Naive B cell (primary cell): ENCODE data around the gene METTL3. TPM values are rescaled to one million over a fixed set of nuclear protein-coding genes. Genes with fewer than 3 reads are reported as not detected.

ENCODE experiments used
- ATAC-seq, 2 donors: fragments of 150-1000 bp; cut with Tn5 transposase; 2 replicates each; pipeline ENCODE4 v1.10.0; 2021; ENCODE audit warnings: low read depth in 2 of 2, mild to moderate bottlenecking in 2 of 2, moderate library complexity in 2 of 2
- DNase-seq: peaks from one replicate; pipeline ENCODE4 v3.0.0; 2022
- H3K27ac Mint-ChIP-seq, 6 donors: one replicate each; pipeline ENCODE4 v1.8.0; 2020 to 2022; ENCODE audit warnings: mild to moderate bottlenecking in 6 of 6, mixed read lengths in 6 of 6, moderate library complexity in 5 of 6, inconsistent platforms in 2 of 6
- H3K27me3 Mint-ChIP-seq, 3 donors: one replicate each; pipeline ENCODE4 v1.8.0; 2021 to 2022; ENCODE audit warnings: mixed read lengths in 3 of 3, mild to moderate bottlenecking in 1 of 3
- H3K36me3 Mint-ChIP-seq, 2 donors: one replicate each; pipeline ENCODE4 v1.8.0; 2020 to 2022; ENCODE audit warnings: mixed read lengths in 2 of 2, inconsistent platforms in 1 of 2, mild to moderate bottlenecking in 1 of 2
- H3K4me1 Mint-ChIP-seq, 3 donors: one replicate each; pipeline ENCODE4 v1.8.0; 2020 to 2022; ENCODE audit warnings: mixed read lengths in 3 of 3, inconsistent platforms in 1 of 3, mild to moderate bottlenecking in 1 of 3, moderate library complexity in 1 of 3
- H3K4me3 Mint-ChIP-seq, 8 donors: one replicate each; pipeline ENCODE4 v1.8.0; 2020 to 2022; ENCODE audit warnings: mild to moderate bottlenecking in 8 of 8, mixed read lengths in 8 of 8, moderate library complexity in 8 of 8, inconsistent platforms in 2 of 8
- H3K9me3 Mint-ChIP-seq, 7 donors: one replicate each; pipeline ENCODE4 v1.8.0; 2020 to 2022; ENCODE audit warnings: mixed read lengths in 7 of 7, mild to moderate bottlenecking in 5 of 7, inconsistent platforms in 2 of 7, moderate library complexity in 1 of 7
- polyA plus RNA-seq, 6 donors: library from polyadenylated mRNA; unstranded; fragments of 300-500 nt; fragmentation: Illumina TruSeq; gene quantifications; one replicate each; pipeline ENCODE4 v1.2.3, GENCODE V29; 2021; ENCODE audit warnings: low read depth in 6 of 6

The METTL3 gene
- polyA plus RNA-seq, 6 donors from 2014 or later, result 16.4 to 26.5 (median 24.5) TPM

DNA sequence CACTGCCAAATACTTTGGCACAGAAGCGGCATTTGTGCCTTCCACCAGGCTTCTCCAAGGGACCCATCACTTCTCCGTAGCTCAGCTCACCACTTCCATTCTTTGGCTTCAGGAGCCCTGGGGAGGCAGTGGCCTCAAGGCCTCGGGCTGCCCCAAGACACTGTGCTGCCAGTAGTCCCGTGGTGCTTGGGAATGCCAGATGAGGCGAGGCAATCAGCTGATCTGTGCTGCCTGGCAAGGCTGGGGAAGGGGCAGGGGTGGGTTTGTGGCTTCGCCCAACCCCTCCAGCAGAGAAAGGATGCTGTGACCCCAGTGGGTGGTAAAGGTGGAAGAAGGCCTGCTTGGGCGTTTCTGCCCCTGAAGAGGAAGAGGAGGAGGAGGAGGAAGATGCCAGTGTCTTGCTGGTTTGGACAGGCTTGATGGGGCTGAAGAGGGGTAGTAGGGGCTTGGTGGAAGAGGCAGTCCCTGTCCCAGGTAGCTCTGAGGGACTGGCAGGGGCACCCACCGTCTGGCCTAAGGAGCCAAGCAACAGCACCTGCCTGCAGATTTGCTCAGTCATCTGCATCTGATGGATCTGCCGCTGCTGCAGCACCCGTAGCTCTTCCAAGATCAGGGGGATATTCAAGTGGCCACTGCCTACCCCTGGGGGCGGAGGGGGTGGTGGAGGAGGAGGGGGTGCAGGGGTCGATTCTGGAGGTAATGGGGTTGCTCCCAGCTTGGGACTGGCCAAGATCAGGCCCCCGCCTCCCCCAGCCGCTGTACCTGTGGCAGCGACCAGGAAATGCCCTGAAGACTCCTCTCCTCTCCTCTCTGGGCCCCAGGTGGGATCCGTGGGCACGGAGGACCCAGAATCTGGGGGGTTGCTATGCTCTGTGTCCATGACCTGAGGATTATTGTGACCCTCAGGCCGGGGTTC lies 13.7 kb upstream of the METTL3 start:
- DNase-seq (no peak), ATAC-seq (no peak)
- Mint-ChIP-seq H3K9me3 (peaks cover 0 to 1% (median 0%) of the 10 kb centered on the region in 7 donors), H3K36me3 (no peaks in the 10 kb centered on the region), H3K4me3 (peak overlapping the region; percentile 68 to 95 (median 80)), H3K27me3 (peaks cover 7 to 31% (median 18%) of the 10 kb centered on the region in 3 donors), H3K27ac (peak overlapping the region in 1 of 6 donors; percentile 88), H3K4me1 (peaks cover 11 to 14% (median 13%) of the 10 kb centered on the region in 3 donors)

DNA sequence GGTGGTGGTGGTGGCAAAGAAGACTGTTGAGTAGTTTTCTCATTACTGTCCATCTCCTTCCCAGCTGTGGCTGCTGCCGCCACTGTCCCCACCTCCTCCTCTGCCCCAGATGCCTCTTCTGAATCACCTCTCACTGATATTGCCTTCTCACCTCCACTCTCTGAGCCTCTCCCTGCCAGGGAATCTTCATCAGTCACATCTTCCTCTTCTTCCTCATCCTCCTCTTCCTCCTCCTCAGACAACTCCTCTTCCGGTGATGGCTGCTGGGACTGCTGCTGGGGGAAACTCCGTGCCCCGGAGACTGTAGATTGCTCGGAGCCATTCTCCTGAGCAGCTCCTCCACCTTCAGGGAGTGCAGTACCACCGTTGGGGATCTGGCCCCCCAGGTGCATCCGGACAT lies 12.1 kb upstream of the METTL3 start:
- no peaks in the 10 kb centered on the region for H3K36me3 Mint-ChIP-seq
- H3K4me3 Mint-ChIP-seq, result peak overlapping the region in 1 of 8 donors; percentile 33
- peaks cover 11 to 14% (median 13%) of the 10 kb centered on the region in 3 donors for H3K4me1 Mint-ChIP-seq
- H3K27ac Mint-ChIP-seq, result peak overlapping the region in 1 of 6 donors; percentile 64
- H3K27me3 Mint-ChIP-seq, result peaks cover 9 to 31% (median 24%) of the 10 kb centered on the region in 3 donors
- DNase-seq (no peak), ATAC-seq (no peak)
- peaks cover 0 to 1% (median 0%) of the 10 kb centered on the region in 7 donors for H3K9me3 Mint-ChIP-seq

DNA sequence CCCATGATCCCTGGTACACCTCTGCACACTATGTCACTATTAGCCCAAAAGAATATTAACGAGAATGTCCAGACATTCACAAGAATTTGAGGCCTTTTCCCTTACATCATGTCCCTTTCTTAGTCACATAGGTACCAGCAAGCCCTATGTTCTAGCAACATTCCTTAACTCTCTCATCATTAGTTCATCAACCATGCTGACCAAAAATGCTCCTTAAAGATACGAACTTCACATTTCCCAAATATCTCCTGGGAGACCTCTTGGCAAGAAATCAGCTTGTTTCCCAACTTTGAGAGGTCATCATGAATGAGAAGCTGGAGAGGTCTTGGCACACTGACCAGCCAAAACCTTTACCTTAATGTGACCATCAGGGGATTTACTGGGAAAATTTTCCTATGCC lies 10.4 kb upstream of the METTL3 start:
- H3K9me3 Mint-ChIP-seq, result peaks cover 0 to 1% (median 0%) of the 10 kb centered on the region in 7 donors
- DNase-seq (no peak), ATAC-seq (no peak)
- peaks cover 10 to 31% (median 25%) of the 10 kb centered on the region in 3 donors for H3K27me3 Mint-ChIP-seq
- H3K4me1 Mint-ChIP-seq, result peaks cover 4 to 6% (median 6%) of the 10 kb centered on the region in 3 donors
- H3K4me3 Mint-ChIP-seq, result no peak overlapping the region
- no peaks in the 10 kb centered on the region for H3K36me3 Mint-ChIP-seq
- no peak overlapping the region for H3K27ac Mint-ChIP-seq

DNA sequence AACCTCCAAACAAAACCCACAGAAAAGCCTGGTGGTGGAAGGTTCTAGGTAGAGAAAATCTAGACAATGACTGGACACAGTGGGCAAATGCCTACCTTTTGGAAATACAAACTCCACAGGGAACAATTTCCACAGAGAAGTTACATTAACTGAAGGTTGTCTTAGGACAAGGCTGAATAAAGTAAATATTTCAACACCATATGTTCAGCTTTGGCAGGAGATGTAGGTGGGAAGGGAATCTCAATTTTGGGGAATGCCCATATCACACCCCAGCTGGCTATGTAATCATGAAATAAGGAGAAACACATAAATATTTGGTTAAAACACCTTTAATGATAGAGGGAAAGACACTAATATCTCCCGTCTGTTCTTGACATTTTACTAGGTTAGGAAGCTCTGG lies 9.6 kb upstream of the METTL3 start:
- Mint-ChIP-seq H3K4me3 (no peak overlapping the region), H3K36me3 (no peaks in the 10 kb centered on the region), H3K9me3 (peaks cover 0 to 1% (median 0%) of the 10 kb centered on the region in 7 donors), H3K27ac (peak overlapping the region in 1 of 6 donors; percentile 4), H3K27me3 (peaks cover 10 to 36% (median 33%) of the 10 kb centered on the region in 3 donors), H3K4me1 (peaks cover 3 to 6% (median 4%) of the 10 kb centered on the region in 3 donors)
- ATAC-seq (no peak), DNase-seq (no peak)

DNA sequence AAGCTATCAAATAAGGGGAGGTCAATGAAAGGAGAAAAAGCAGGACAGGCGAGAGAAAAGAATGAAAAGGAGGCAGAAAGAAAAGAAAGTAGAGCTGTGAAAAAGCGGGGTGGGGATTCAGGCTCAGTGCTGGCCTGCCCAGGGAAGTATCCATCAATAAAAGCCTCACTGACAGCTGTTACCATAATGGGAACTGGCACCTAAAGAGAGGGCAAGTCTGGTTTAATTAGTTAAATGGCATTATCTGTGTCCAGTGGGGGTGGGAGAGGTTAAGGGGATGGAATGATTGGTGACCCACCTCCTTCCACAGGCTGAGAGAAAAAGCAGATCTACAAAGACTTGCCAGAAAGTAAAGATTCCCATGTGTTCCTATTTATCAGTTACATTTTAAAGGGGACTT lies 7.6 kb upstream of the METTL3 start:
- H3K9me3 Mint-ChIP-seq, result no peaks in the 10 kb centered on the region
- H3K36me3 Mint-ChIP-seq, result no peaks in the 10 kb centered on the region
- H3K27me3 Mint-ChIP-seq, result peaks cover 10 to 31% (median 29%) of the 10 kb centered on the region in 3 donors
- DNase-seq, result no peak
- ATAC-seq, result no peak
- no peaks in the 10 kb centered on the region for H3K4me1 Mint-ChIP-seq
- no peak overlapping the region for H3K27ac Mint-ChIP-seq
- H3K4me3 Mint-ChIP-seq, result no peak overlapping the region

DNA sequence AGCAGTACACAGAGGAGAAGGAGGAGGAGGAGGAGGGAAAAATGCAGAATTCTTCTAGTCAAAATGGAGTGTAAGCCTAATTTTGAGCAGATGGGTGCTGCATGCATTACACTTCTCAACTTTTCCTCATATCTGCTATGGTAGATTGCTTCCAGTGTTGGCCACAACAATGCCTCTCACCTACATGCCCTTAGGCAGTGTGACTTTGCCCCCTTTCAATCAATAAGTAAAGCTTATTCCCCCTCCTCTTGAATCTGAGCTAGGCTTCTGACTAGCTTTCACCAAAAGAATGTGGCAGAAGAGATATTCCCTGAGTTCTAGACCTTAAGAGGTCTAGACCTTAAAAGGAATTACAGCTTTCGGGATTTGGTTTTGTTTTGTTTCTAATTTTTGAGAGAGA lies 3.2 kb upstream of the METTL3 start:
- DNase-seq (no peak), ATAC-seq (no peak)
- peaks cover 15 to 25% (median 18%) of the 10 kb centered on the region in 3 donors for H3K4me1 Mint-ChIP-seq
- peaks cover 5 to 8% of the 10 kb centered on the region in 2 donors for H3K36me3 Mint-ChIP-seq
- H3K9me3 Mint-ChIP-seq, result peaks cover 0 to 3% (median 0%) of the 10 kb centered on the region in 7 donors
- H3K27me3 Mint-ChIP-seq, result peaks cover 7 to 16% (median 7%) of the 10 kb centered on the region in 3 donors
- H3K4me3 Mint-ChIP-seq, result peak overlapping the region in 1 of 8 donors; percentile 48
- no peak overlapping the region for H3K27ac Mint-ChIP-seq

DNA sequence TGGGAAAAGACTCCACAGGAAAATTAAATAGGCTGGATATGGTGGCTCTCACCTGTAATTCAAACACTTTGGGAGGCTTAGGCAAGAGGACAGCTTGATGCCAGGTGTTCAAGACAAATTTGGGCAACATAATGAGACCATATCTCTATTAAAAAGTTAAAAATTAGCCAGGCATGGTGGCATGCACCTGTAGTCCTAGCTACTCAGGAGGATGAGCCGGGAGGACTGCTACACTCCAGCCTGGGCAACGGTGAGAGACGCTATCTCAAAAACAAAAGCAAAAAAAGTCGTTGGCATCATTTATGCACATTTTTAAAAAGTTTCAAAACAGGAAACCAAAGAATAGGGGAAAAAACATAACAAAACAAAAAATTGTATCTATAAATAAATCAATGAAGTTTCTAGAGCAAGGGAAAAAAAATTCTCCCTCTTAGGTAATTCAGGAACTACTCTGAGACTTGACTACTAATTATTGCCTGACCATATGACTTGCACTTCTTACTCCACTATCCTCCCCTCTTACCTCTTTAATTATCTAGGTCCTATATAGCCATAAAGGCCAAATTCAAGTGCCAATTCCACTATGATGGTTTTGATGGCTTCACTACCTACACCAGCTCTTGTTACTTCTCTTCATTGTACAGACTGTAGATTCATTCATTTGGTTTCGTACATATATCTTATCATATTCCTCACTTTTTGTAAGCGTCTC lies 1.6 kb downstream of the METTL3 start:
- H3K4me1 Mint-ChIP-seq, result peaks cover 26 to 52% (median 31%) of the 10 kb centered on the region in 3 donors
- peak overlapping the region; percentile 97 to 100 (median 99) for H3K4me3 Mint-ChIP-seq
- no peak for ATAC-seq
- peaks cover 5 to 8% of the 10 kb centered on the region in 2 donors for H3K36me3 Mint-ChIP-seq
- DNase-seq, result no peak
- H3K27me3 Mint-ChIP-seq, result no peaks in the 10 kb centered on the region
- peaks cover 0 to 3% (median 0%) of the 10 kb centered on the region in 7 donors for H3K9me3 Mint-ChIP-seq
- H3K27ac Mint-ChIP-seq, result peak overlapping the region in 4 of 6 donors; percentile 34 to 96 (median 76)

DNA sequence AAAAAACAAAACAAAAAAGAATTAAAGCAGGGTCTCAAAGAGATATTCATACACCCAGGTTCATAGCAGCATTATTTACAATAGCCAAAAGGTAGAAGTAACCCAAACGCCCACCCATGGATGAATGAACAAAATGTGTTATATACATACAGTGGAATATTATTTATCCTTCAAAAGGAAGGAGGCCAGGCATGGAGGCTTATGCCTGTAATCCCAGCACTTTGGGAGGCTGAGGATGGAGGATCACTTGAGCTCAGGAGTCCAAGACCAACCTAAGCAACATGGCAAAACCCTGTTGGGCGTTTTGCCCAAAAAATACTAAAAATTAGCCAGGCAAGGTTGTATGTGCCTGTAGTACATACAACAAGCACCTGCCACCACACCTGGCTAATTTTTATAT lies 4.6 kb downstream of the METTL3 start:
- H3K27me3 Mint-ChIP-seq, result no peaks in the 10 kb centered on the region
- H3K9me3 Mint-ChIP-seq, result peaks cover 0 to 3% (median 0%) of the 10 kb centered on the region in 7 donors
- peak overlapping the region in 1 of 8 donors; percentile 38 for H3K4me3 Mint-ChIP-seq
- no peak overlapping the region for H3K27ac Mint-ChIP-seq
- ATAC-seq, result no peak
- H3K4me1 Mint-ChIP-seq, result peaks cover 30 to 52% (median 31%) of the 10 kb centered on the region in 3 donors
- DNase-seq, result no peak
- peaks cover 5 to 6% of the 10 kb centered on the region in 2 donors for H3K36me3 Mint-ChIP-seq

DNA sequence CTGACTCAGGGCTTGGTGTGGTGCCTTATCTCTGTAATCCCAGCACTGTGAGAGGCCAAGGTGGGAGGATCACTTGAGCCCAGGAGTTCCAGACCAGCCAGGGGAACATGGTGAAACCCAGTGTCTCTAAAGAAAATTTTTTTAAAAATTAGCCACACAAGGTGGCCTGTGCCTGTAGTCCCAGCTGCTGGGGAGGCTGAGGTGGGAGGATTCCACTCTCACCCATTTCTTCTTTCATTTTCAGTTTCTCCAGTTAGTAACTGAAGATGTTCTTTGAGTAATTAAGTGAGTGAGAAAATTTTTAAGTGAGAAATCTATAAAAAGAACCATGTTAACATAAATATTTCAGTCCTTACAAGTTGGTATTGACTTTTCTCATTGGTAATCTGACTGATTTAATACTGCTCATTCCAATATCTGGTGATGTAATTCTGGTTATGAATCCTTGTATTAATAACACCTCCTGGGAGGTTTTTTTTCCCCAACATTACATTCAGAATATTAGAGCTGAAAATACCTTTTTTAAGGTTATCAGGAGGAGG lies 6.1 kb downstream of the METTL3 start:
- peaks cover 20 to 42% (median 22%) of the 10 kb centered on the region in 3 donors for H3K4me1 Mint-ChIP-seq
- peaks cover 0 to 8% of the 10 kb centered on the region in 2 donors for H3K36me3 Mint-ChIP-seq
- H3K4me3 Mint-ChIP-seq, result no peak overlapping the region
- peak overlapping the region in 3 of 6 donors; percentile 10 to 85 (median 54) for H3K27ac Mint-ChIP-seq
- H3K27me3 Mint-ChIP-seq, result no peaks in the 10 kb centered on the region
- ATAC-seq (peak; percentile 40 to 53), DNase-seq (no peak)
- H3K9me3 Mint-ChIP-seq, result no peaks in the 10 kb centered on the region

DNA sequence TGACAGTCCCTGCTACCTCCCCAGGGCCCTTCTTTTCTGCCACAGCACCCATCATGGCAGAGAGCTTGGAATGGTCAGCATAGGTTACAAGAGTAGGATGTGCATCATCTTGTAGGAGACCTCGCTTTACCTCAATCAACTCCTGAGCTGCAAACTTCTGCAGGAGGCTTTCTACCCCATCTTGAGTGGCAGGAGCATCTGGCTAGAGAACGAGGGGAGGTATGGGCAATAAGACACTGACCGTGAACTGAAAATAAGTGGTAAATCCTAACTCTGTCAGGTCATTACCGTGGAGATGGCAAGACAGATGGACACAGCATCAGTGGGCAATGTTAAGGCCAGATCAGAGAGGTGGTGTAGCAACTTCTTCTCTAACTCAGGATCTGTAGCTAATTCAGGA lies 7.8 kb downstream of the METTL3 start:
- H3K9me3 Mint-ChIP-seq, result no peaks in the 10 kb centered on the region
- H3K27me3 Mint-ChIP-seq, result no peaks in the 10 kb centered on the region
- peak overlapping the region in 3 of 6 donors; percentile 18 to 84 (median 72) for H3K27ac Mint-ChIP-seq
- ATAC-seq (no peak), DNase-seq (no peak)
- H3K4me3 Mint-ChIP-seq, result no peak overlapping the region
- H3K36me3 Mint-ChIP-seq, result peaks cover 5 to 16% of the 10 kb centered on the region in 2 donors
- peaks cover 8 to 26% (median 9%) of the 10 kb centered on the region in 3 donors for H3K4me1 Mint-ChIP-seq

DNA sequence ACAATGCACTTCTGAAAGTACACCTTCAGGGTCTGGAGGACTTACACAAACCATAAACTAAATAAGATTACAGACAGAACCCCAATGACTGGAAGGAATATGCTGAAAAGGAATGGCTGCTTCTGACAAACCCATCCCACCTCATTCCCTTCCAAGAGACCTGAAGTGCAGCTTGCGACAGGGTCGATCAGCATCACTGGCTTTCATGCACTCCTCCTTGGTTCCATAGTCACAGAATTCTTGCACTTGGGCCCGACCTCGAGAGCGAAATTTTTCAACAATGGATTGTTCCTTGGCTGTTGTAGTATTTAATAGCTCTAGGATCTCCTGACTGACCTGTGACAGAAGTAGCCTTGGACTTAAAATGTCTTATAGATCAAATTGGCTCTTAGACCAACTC lies 9.6 kb downstream of the METTL3 start:
- H3K36me3 Mint-ChIP-seq, result peaks cover 5 to 16% of the 10 kb centered on the region in 2 donors

DNA sequence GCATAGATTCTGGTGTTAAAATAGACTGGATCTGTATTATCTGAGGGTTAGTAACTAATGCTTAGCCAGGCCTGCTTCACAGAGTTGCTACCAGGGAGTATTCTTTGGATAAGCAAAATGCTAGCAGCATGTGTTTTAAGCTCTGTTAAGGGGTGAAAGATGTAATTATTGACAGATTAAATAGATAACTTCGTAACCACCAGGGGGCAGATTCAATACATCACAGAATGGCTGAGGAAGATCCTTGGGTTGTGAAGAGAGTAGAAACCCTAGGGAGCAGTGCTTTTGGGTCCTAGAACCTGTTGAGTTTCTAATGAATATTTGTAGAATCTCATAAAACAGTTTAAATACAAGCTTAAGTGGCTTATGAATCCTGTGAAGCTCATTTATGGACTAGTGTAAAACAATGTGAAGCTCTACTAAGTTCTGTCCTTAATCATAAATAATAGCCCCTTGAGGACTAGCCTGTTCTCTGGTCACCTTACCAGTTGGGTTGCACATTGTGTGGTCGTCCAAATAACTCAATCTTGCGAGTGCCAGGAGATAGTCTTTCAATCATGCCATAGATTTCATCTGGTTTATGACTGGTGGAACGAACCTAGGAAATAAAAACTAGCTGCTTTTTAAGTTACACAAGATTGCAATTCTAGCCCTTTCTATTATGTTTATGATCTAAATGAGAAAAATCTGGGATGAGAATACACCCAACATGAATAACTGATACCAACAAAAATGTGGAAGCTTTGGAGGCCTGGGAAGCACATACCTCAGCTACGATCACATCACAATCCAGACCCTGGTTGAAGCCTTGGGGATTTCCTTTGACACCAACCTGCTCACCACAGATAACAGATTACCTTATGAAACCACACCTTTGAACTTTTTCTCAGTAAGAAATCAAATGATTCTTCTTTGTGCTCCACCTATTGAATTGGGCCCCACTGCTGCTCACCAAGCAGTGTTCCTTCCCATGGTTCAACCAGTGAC lies 12.3 kb downstream of the METTL3 start:
- Mint-ChIP-seq H3K4me1 (peaks cover 0 to 8% (median 3%) of the 10 kb centered on the region in 3 donors), H3K4me3 (no peak overlapping the region), H3K27me3 (no peaks in the 10 kb centered on the region), H3K36me3 (peaks cover 10 to 16% of the 10 kb centered on the region in 2 donors), H3K27ac (peak overlapping the region in 4 of 6 donors; percentile 21 to 60 (median 40)), H3K9me3 (no peaks in the 10 kb centered on the region)
- DNase-seq (peak; percentile 29), ATAC-seq (peak; percentile 54 to 70)

More for the DNA sequence above, 9.6 kb downstream of the METTL3 start:
- H3K4me1 Mint-ChIP-seq, result peaks cover 8 to 14% (median 9%) of the 10 kb centered on the region in 3 donors
- no peak for ATAC-seq
- H3K4me3 Mint-ChIP-seq, result no peak overlapping the region
- no peak for DNase-seq
- H3K27ac Mint-ChIP-seq, result peak overlapping the region in 1 of 6 donors; percentile 38
- H3K27me3 Mint-ChIP-seq, result no peaks in the 10 kb centered on the region
- H3K9me3 Mint-ChIP-seq, result no peaks in the 10 kb centered on the region
